HepG2 (cell line): ENCODE data around the gene GABRB1. TPM values are rescaled to one million over a fixed set of nuclear protein-coding genes. Genes with fewer than 3 reads are reported as not detected.
A peak's percentile ranks its signal among the peaks of the same experiment; 100 is the strongest.

Source experiments
- ATAC-seq: fragments of 200-7000 bp; cut with Tn5 transposase; 3 replicates; pipeline ENCODE4 v1.9.1; 2020; ENCODE audit warnings: mild to moderate bottlenecking, moderate library complexity
- BruUV-seq: library from RNA; stranded (reverse); fragments of 400-500 nt; replicated peaks from 2 replicates; lab custom pipeline; 2021; lab: Mats Ljungman, UMichigan
- CTCF ChIA-PET: fragments of 300-600 bp; formaldehyde crosslinking; extraction: SDS; loops from one replicate; lab custom pipeline; 2021; ENCODE audit warnings: low total read pairs, inconsistent platforms, low intra/inter-chr PET ratio; lab: Yijun Ruan, JAX
- POLR2A ChIA-PET: fragments of 350-600 bp; sonication (Branson Sonifier 250); formaldehyde crosslinking; loops from one replicate; lab custom pipeline; 2020; ENCODE audit warnings: antibody characterized with exemption, inconsistent platforms; lab: Yijun Ruan, JAX
- DNase-seq: peaks from one replicate; pipeline ENCODE4 v3.0.0-alpha.2; 2015; ENCODE audit warnings: low spot score
- FAIRE-seq: peaks from 3 replicates; lab custom pipeline; 2011; peaks lifted over from hg19 to GRCh38; lab: Jason Lieb, UNC
- H2AFZ ChIP-seq: one replicate; pipeline ENCODE4 v1.6.1; 2011; ENCODE audit warnings: low read length, inconsistent platforms
- H3K27ac ChIP-seq: fragments of 300-600 bp; 3 replicates; pipeline ENCODE4 v1.8.0; 2011; ENCODE audit warnings: mixed run types, mild to moderate bottlenecking, mixed read lengths, low read length, inconsistent platforms; ENCODE audit not compliant: insufficient read depth; ENCODE audit errors: extremely low read length
- H3K27me3 ChIP-seq, 2 experiments: fragments of 200-600 bp in 1 of 2; 2 replicates in 1 of 2; 3 replicates in 1 of 2; pipeline versions ENCODE4 v1.6.0 to v1.8.0; 2011; ENCODE audit warnings: low read length in 2 of 2, mild to moderate bottlenecking in 2 of 2, moderate library complexity in 2 of 2, inconsistent platforms in 1 of 2; ENCODE audit not compliant: insufficient read depth in 2 of 2, control insufficient read depth in 1 of 2
- H3K36me3 ChIP-seq, 2 experiments: fragments of 200-600 bp in 1 of 2; replicated peaks in 1 of 2; 2 replicates in 1 of 2; 3 replicates in 1 of 2; pipeline versions ENCODE4 v1.5.1 to v1.8.0; 2011; ENCODE audit warnings: low read length in 2 of 2, inconsistent platforms in 1 of 2; ENCODE audit not compliant: insufficient read depth in 2 of 2, control insufficient read depth in 1 of 2
- H3K4me1 ChIP-seq: 2 replicates; pipeline ENCODE4 v1.5.1; 2012; ENCODE audit warnings: low read length, inconsistent platforms; ENCODE audit not compliant: insufficient read depth
- H3K4me2 ChIP-seq: 2 replicates; pipeline ENCODE4 v1.6.0; 2011; ENCODE audit warnings: low read depth, low read length, inconsistent platforms
- H3K4me3 ChIP-seq, 3 experiments: fragments of 200-600 bp in 1 of 3; sonication (generic), shearing (Covaris generic) in 1 of 3; replicated peaks in 1 of 3; 2 replicates each; pipeline ENCODE4 v1.5.1; 2011 to 2016; ENCODE audit warnings: low read length in 3 of 3, inconsistent platforms in 2 of 3, low read depth in 2 of 3, mild to moderate bottlenecking in 2 of 3, control low read depth in 1 of 3, mixed read lengths in 1 of 3; ENCODE audit not compliant: insufficient read depth in 1 of 3
- H3K79me2 ChIP-seq: one replicate; pipeline ENCODE4 v1.6.1; 2011; ENCODE audit warnings: low read length, inconsistent platforms; ENCODE audit not compliant: insufficient read depth
- H3K9ac ChIP-seq: 2 replicates; pipeline ENCODE4 v1.6.0; 2011; ENCODE audit warnings: mild to moderate bottlenecking, low read depth, low read length, inconsistent platforms; ENCODE audit not compliant: insufficient read depth
- H3K9me3 ChIP-seq: 2 replicates; pipeline ENCODE4 v1.5.1; 2012; ENCODE audit warnings: mild to moderate bottlenecking, low read length
- H4K20me1 ChIP-seq: 2 replicates; pipeline ENCODE4 v1.6.0; 2011; ENCODE audit warnings: inconsistent platforms, mild to moderate bottlenecking, low read length, moderate library complexity; ENCODE audit not compliant: insufficient read depth
- BRD4 ChIP-seq: sonication (generic); formaldehyde crosslinking; IDR thresholded peaks from 2 replicates; pipeline ENCODE4 v1.4.0; 2020; ENCODE audit warnings: missing genetic modification reagents
- CHD4 ChIP-seq: fragments of 200-600 bp; sonication (generic); IDR thresholded peaks from 2 replicates; pipeline ENCODE4 v1.7.0; 2017; ENCODE audit warnings: mild to moderate bottlenecking, low read length, borderline replicate concordance
- ISL2 ChIP-seq: sonication (generic); formaldehyde crosslinking; IDR thresholded peaks from 2 replicates; pipeline ENCODE4 v1.5.0; 2020; ENCODE audit warnings: missing genetic modification reagents
- MYNN ChIP-seq: sonication (generic); formaldehyde crosslinking; IDR thresholded peaks from 2 replicates; pipeline ENCODE4 v1.4.0; 2020; ENCODE audit warnings: mild to moderate bottlenecking, low read depth, missing genetic modification reagents
- NR2C2 ChIP-seq: sonication (generic); formaldehyde crosslinking; IDR thresholded peaks from 2 replicates; pipeline ENCODE4 v1.4.0; 2020; ENCODE audit warnings: missing genetic modification reagents, mild to moderate bottlenecking, moderate library complexity, borderline replicate concordance
- PCBP1 ChIP-seq: fragments of 200-400 bp; formaldehyde crosslinking; IDR thresholded peaks from 2 replicates; pipeline ENCODE4 v1.6.1; 2017; ENCODE audit warnings: mild to moderate bottlenecking, low read depth, low read length, borderline replicate concordance
- RBAK ChIP-seq: sonication (generic); formaldehyde crosslinking; IDR thresholded peaks from 2 replicates; pipeline ENCODE4 v1.5.1; 2020; ENCODE audit warnings: mild to moderate bottlenecking, missing genetic modification reagents
- SYNCRIP ChIP-seq: fragments of 200-400 bp; formaldehyde crosslinking; IDR thresholded peaks from 2 replicates; pipeline ENCODE4 v1.6.1; 2018; ENCODE audit warnings: mild to moderate bottlenecking, low read depth, low read length; ENCODE audit not compliant: insufficient read depth
- TGIF2 ChIP-seq: IDR thresholded peaks from 2 replicates; pipeline ENCODE4 v1.6.1; 2016; ENCODE audit warnings: control low read depth, missing compliant biosample characterization
- ZNF33A ChIP-seq: sonication (generic); formaldehyde crosslinking; IDR thresholded peaks from 2 replicates; pipeline ENCODE4 v1.5.1; 2020; ENCODE audit warnings: missing genetic modification reagents, mild to moderate bottlenecking, moderate library complexity, borderline replicate concordance
- ZNF660 ChIP-seq: sonication (generic); formaldehyde crosslinking; IDR thresholded peaks from 2 replicates; pipeline ENCODE4 v1.5.1; 2020; ENCODE audit warnings: mild to moderate bottlenecking, low read depth, missing genetic modification reagents, borderline replicate concordance
- ZNF747 ChIP-seq: sonication (generic); formaldehyde crosslinking; IDR thresholded peaks from 2 replicates; pipeline ENCODE4 v1.8.1; 2023; ENCODE audit warnings: missing genetic modification reagents, mild to moderate bottlenecking, borderline replicate concordance
- ZNF761 ChIP-seq: sonication (generic); formaldehyde crosslinking; conservative IDR thresholded peaks from 2 replicates; pipeline ENCODE4 v1.4.0; 2020; ENCODE audit warnings: mild to moderate bottlenecking, missing genetic modification reagents
- WGBS: methylation state at CpG from one replicate; pipeline ENCODE4 v1.1.6; 2017; ENCODE audit warnings: low lambda C conversion rate; 5-methylcytosine and 5-hydroxymethylcytosine counted together
- in situ Hi-C: cut with HindIII; loops from 2 replicates; pipeline ENCODE4 v1.10.0; 2017; ENCODE audit warnings: low pct_unique_long_range_greater_than_20kb; ENCODE audit not compliant: extremely low pct_ligation_motif_present
- intact Hi-C: fragments of 100-400 bp; cut with micrococcal nuclease; formaldehyde crosslinking; loops from one replicate; pipeline ENCODE4 v1.10.0; 2022; ENCODE audit not compliant: unreplicated experiment
- polyA plus RNA-seq, 8 experiments: library from polyadenylated mRNA; depleted of rRNA in 3 of 8; stranded (reverse) in 7 of 8; unstranded in 1 of 8; fragments of >200 nt; fragmentation: Illumina TruSeq in 4 of 8; extraction: Trizol in 4 of 8; gene quantifications; 2 replicates each; pipeline versions ENCODE4 v1.2.1 to v1.2.3, GENCODE V29; 2011 to 2016; ENCODE audit warnings: low read depth in 4 of 8, missing spikeins in 1 of 8, mixed read lengths in 1 of 8; ENCODE audit not compliant: insufficient read depth in 1 of 8
- total RNA-seq, 5 experiments: library from RNA; depleted of rRNA; stranded (reverse); fragments of >200 nt; fragmentation: Illumina TruSeq; extraction: Trizol; gene quantifications; 2 replicates each; pipeline ENCODE4 v1.2.3, GENCODE V29; 2016; ENCODE audit warnings: low read depth in 1 of 5
- TF ChIP-seq, protein P1 (sequence below): sonication (generic); formaldehyde crosslinking; IDR thresholded peaks from 2 replicates; pipeline ENCODE4 v1.4.0; 2020; ENCODE audit warnings: missing genetic modification reagents

Gene GABRB1
- total and polyA plus RNA-seq, 2 of the 13 experiments (the other 11 are each of a cell fraction or from before 2014, with no cell fraction given) = not detected

DNA sequence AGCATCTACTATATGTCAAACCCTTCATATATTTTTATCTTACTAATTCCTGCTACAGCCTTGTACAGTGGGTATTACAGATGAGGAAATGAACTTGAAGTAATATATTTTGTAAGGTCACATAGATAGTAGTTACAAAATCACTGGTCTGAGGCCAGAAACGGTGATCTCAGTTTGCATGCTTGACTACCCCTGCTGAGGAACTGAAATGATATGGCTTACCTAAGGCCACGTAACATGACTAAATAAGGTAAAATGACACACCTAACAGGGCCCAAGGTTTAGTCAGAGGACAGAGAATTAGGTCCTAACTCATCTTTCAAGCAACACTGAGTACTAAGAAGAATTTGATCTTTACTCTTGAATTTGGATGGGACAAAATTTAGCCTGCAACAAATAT is 433.6 kb downstream of the GABRB1 start:
- no peaks in the 10 kb centered on the region for H3K9me3 ChIP-seq
- FAIRE-seq (no peak), DNase-seq (no peak), ATAC-seq (no peak)
- intact Hi-C loops (no loop called here), in situ Hi-C loops (no loop called here)
- H4K20me1 ChIP-seq = no peaks in the 10 kb centered on the region
- CTCF ChIA-PET = no interaction called here
- H3K79me2 ChIP-seq = no peaks in the 10 kb centered on the region
- H3K4me3 ChIP-seq = no peak overlapping the region
- BruUV-seq = no TSS peak
- no peaks in the 10 kb centered on the region; a peak in 1 of 5 replicates for H3K27me3 ChIP-seq
- H3K4me1 ChIP-seq = peaks cover 24% of the 10 kb centered on the region
- H3K4me2 ChIP-seq = no peak overlapping the region
- POLR2A ChIA-PET = no interaction called here
- peak overlapping the region; percentile 23 for H2AFZ ChIP-seq
- 0 out of 5 replicates have a peak, but pooled peaks cover 0 to under 1% of the 10 kb centered on the region in 2 experiments for H3K36me3 ChIP-seq
- H3K9ac ChIP-seq = no peak overlapping the region
- WGBS = 45% methylated on average over 2 of the region's 2 CpGs
- H3K27ac ChIP-seq = no peak overlapping the region
- TF ChIP-seq TGIF2 (CRISPR knock-in tag) (no peak), ZNF33A (CRISPR knock-in tag) (no peak), ZNF660 (no peak), BRD4 (CRISPR knock-in tag) (no peak), CHD4 (no peak), MYNN (no peak), RBAK (CRISPR knock-in tag) (no peak), PCBP1 (no peak), ZNF761 (no peak), ZNF747 (CRISPR knock-in tag) (no peak), NR2C2 (CRISPR knock-in tag) (no peak), SYNCRIP (no peak), ISL2 (CRISPR knock-in tag) (no peak)
- TF ChIP-seq, protein P1, sequence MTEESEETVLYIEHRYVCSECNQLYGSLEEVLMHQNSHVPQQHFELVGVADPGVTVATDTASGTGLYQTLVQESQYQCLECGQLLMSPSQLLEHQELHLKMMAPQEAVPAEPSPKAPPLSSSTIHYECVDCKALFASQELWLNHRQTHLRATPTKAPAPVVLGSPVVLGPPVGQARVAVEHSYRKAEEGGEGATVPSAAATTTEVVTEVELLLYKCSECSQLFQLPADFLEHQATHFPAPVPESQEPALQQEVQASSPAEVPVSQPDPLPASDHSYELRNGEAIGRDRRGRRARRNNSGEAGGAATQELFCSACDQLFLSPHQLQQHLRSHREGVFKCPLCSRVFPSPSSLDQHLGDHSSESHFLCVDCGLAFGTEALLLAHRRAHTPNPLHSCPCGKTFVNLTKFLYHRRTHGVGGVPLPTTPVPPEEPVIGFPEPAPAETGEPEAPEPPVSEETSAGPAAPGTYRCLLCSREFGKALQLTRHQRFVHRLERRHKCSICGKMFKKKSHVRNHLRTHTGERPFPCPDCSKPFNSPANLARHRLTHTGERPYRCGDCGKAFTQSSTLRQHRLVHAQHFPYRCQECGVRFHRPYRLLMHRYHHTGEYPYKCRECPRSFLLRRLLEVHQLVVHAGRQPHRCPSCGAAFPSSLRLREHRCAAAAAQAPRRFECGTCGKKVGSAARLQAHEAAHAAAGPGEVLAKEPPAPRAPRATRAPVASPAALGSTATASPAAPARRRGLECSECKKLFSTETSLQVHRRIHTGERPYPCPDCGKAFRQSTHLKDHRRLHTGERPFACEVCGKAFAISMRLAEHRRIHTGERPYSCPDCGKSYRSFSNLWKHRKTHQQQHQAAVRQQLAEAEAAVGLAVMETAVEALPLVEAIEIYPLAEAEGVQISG (CRISPR knock-in tag) = no peak
- TF ChIP-seq, all 625 proteins: peak for 0
